Motor neuron (in vitro differentiated cells): ENCODE data around the gene SLC37A1. TPM values are rescaled to one million over a fixed set of nuclear protein-coding genes. Genes with fewer than 3 reads are reported as not detected.

Experiments used
- ATAC-seq, 8 experiments: fragments of 200-7000 bp; cut with Tn5 transposase; replicated peaks in 6 of 8; 2 replicates each; pipeline ENCODE4 v1.8.0; 2021; ENCODE audit warnings: mild to moderate bottlenecking in 8 of 8, moderate library complexity in 8 of 8
- H3K27ac ChIP-seq, 2 donors: fragments of 250-450 bp; sonication (Bioruptor Pico); 2 replicates each; pipeline ENCODE4 v1.9.0; 2021; ENCODE audit warnings: antibody characterized with exemption in 2 of 2, mild to moderate bottlenecking in 2 of 2, moderate library complexity in 1 of 2
- H3K4me1 ChIP-seq, 2 donors: fragments of 250-450 bp; sonication (Bioruptor Pico); replicated peaks in 1 of 2; 2 replicates each; pipeline ENCODE4 v1.6.1; 2021; ENCODE audit warnings: antibody characterized with exemption in 2 of 2, mild to moderate bottlenecking in 2 of 2, moderate library complexity in 1 of 2
- H3K4me3 ChIP-seq, 5 donors: fragments of 250-450 bp; sonication (Bioruptor Pico); 2 replicates each; pipeline ENCODE4 v1.9.0; 2021; ENCODE audit warnings: antibody characterized with exemption in 5 of 5, mild to moderate bottlenecking in 5 of 5, moderate library complexity in 4 of 5
- WGBS, 10 experiments: fragments of 450-650 bp; shearing (Covaris generic); methylation state at CpG; one replicate each; pipeline ENCODE4 v1.0.0; 2022; 5-methylcytosine and 5-hydroxymethylcytosine counted together
- in situ Hi-C, 9 experiments: fragments of 400-800 bp; cut with MboI; loops; one replicate each; pipeline ENCODE4 v1.15.0; 2021; ENCODE audit warnings: low sequenced_read_pairs in 9 of 9, low pct_unique_long_range_greater_than_20kb in 2 of 9; ENCODE audit not compliant: unreplicated experiment in 9 of 9
- total RNA-seq, 8 experiments: library from RNA; unstranded; fragments of 300-600 nt; gene quantifications; 2 replicates each; pipeline versions ENCODE4 v1.2.3 to v1.2.4, GENCODE V29; 2022

SLC37A1 gene
- total RNA-seq, 8 experiments from 2014 or later: 0.71 to 49.0 (median 14.1) TPM

- no peak overlapping the region for H3K27ac ChIP-seq
- peaks cover 0 to 22% of the 10 kb centered on the region in 2 donors for H3K4me1 ChIP-seq
- 29 to 100% (median 75%) methylated on average over 1 to 12 of the region's 14 CpGs; no CpG with 5 or more reads in 2 of the 10 experiments for WGBS, 10 experiments
- in situ Hi-C loops: no loop called here
- peak in 3 of 8 experiments; percentile 7 to 34 (median 18) for ATAC-seq
- no peak overlapping the region for H3K4me3 ChIP-seq
Observed at GRCh38 chr21:42563686-42564085, 50.0 kb downstream of the SLC37A1 start.

- in situ Hi-C loops: no loop called here
- Histone ChIP-seq H3K4me3 (no peak overlapping the region), H3K27ac (no peak overlapping the region), H3K4me1 (peaks cover 0 to 22% of the 10 kb centered on the region in 2 donors)
- ATAC-seq: no peak
- WGBS, 10 experiments: 53 to 93% (median 75%) methylated on average over 3 to 6 of the region's 17 CpGs; no CpG with 5 or more reads in 7 of the 10 experiments
Observed at GRCh38 chr21:42564561-42564971, 50.9 kb downstream of the SLC37A1 start.

GRCh38 chr21:42565206-42565810 lies 51.7 kb downstream of the SLC37A1 start:
- Histone ChIP-seq H3K4me3 (no peak overlapping the region), H3K27ac (no peak overlapping the region), H3K4me1 (peaks cover under 1 to 23% of the 10 kb centered on the region in 2 donors)
- WGBS, 10 experiments: 20 to 89% (median 85%) methylated on average over 1 to 5 of the region's 16 CpGs; no CpG with 5 or more reads in 7 of the 10 experiments
- no peak for ATAC-seq
- in situ Hi-C loops: no loop called here

GRCh38 chr21:42565886-42566523 lies 52.4 kb downstream of the SLC37A1 start:
- no peak overlapping the region for H3K4me3 ChIP-seq
- peaks cover 6 to 28% of the 10 kb centered on the region in 2 donors for H3K4me1 ChIP-seq
- in situ Hi-C loops: no loop called here
- ATAC-seq: no peak
- 17 to 100% (median 83%) methylated on average over 1 to 10 of the region's 13 CpGs; no CpG with 5 or more reads in 3 of the 10 experiments for WGBS, 10 experiments
- H3K27ac ChIP-seq: no peak overlapping the region

GRCh38 chr21:42566524-42567213 lies 53.0 kb downstream of the SLC37A1 start:
- Histone ChIP-seq H3K27ac (no peak overlapping the region), H3K4me1 (peaks cover 13 to 35% of the 10 kb centered on the region in 2 donors), H3K4me3 (no peak overlapping the region)
- WGBS, 10 experiments: 0 to 92% (median 87%) methylated on average over 1 to 12 of the region's 16 CpGs; no CpG with 5 or more reads in 5 of the 10 experiments
- in situ Hi-C loops: no loop called here
- no peak for ATAC-seq

GRCh38 chr21:42567214-42567555 lies 53.5 kb downstream of the SLC37A1 start:
- 15 to 98% (median 78%) methylated on average over 1 to 7 of the region's 10 CpGs; no CpG with 5 or more reads in 4 of the 10 experiments for WGBS, 10 experiments
- H3K4me3 ChIP-seq: no peak overlapping the region
- no peak for ATAC-seq
- no peak overlapping the region for H3K27ac ChIP-seq
- in situ Hi-C loops: no loop called here
- peaks cover 18 to 38% of the 10 kb centered on the region in 2 donors for H3K4me1 ChIP-seq

- H3K27ac ChIP-seq: no peak overlapping the region
- H3K4me3 ChIP-seq: no peak overlapping the region
- in situ Hi-C loops: no loop called here
- WGBS, 10 experiments: 6 to 89% (median 71%) methylated on average over 1 to 13 of the region's 14 CpGs; no CpG with 5 or more reads in 1 of the 10 experiments
- H3K4me1 ChIP-seq: peaks cover 18 to 39% of the 10 kb centered on the region in 2 donors
- no peak for ATAC-seq
Observed at GRCh38 chr21:42567861-42568260, 54.2 kb downstream of the SLC37A1 start.

GRCh38 chr21:42568376-42568775 lies 54.7 kb downstream of the SLC37A1 start:
- in situ Hi-C loops: no loop called here
- H3K4me3 ChIP-seq: no peak overlapping the region

GRCh38 chr21:42568866-42569731 lies 55.4 kb downstream of the SLC37A1 start:
- in situ Hi-C loops: no loop called here
- peaks cover 18 to 27% of the 10 kb centered on the region in 2 donors for H3K4me1 ChIP-seq
- H3K27ac ChIP-seq: no peak overlapping the region
- ATAC-seq: no peak
- no peak overlapping the region for H3K4me3 ChIP-seq
- WGBS, 10 experiments: 33 to 100% (median 73%) methylated on average over 2 to 11 of the region's 35 CpGs; no CpG with 5 or more reads in 4 of the 10 experiments

More at GRCh38 chr21:42568376-42568775, 54.7 kb downstream of the SLC37A1 start:
- Histone ChIP-seq H3K4me1 (peaks cover 18 to 34% of the 10 kb centered on the region in 2 donors), H3K27ac (no peak overlapping the region)
- 25 to 100% (median 94%) methylated on average over 1 to 9 of the region's 19 CpGs; no CpG with 5 or more reads in 3 of the 10 experiments for WGBS, 10 experiments
- no peak for ATAC-seq

- in situ Hi-C loops: no loop called here
- Histone ChIP-seq H3K4me3 (no peak overlapping the region), H3K4me1 (peaks cover 18 to 21% of the 10 kb centered on the region in 2 donors), H3K27ac (no peak overlapping the region)
- 67 to 87% methylated on average over 3 to 10 of the region's 31 CpGs; no CpG with 5 or more reads in 8 of the 10 experiments for WGBS, 10 experiments
- ATAC-seq: peak in 2 of 8 experiments; percentile 7 to 10
Observed at GRCh38 chr21:42569732-42570301, 56.2 kb downstream of the SLC37A1 start.

GRCh38 chr21:42570362-42570761 lies 56.7 kb downstream of the SLC37A1 start:
- Histone ChIP-seq H3K4me3 (no peak overlapping the region), H3K4me1 (peaks cover 18 to 21% of the 10 kb centered on the region in 2 donors), H3K27ac (no peak overlapping the region)
- no peak for ATAC-seq
- WGBS, 10 experiments: 33 to 100% (median 90%) methylated on average over 1 to 6 of the region's 9 CpGs; no CpG with 5 or more reads in 5 of the 10 experiments
- in situ Hi-C loops: no loop called here

- in situ Hi-C loops: no loop called here
- ATAC-seq: peak in 5 of 8 experiments; percentile 93 to 96 (median 96)
- H3K27ac ChIP-seq: peak overlapping the region in 1 of 2 donors; percentile 39
- WGBS, 10 experiments: 20 to 80% (median 46%) methylated on average over 4 to 12 of the region's 20 CpGs; no CpG with 5 or more reads in 4 of the 10 experiments
- H3K4me3 ChIP-seq: no peak overlapping the region
- peaks cover 18 to 21% of the 10 kb centered on the region in 2 donors for H3K4me1 ChIP-seq
Observed at GRCh38 chr21:42570841-42571387, 57.3 kb downstream of the SLC37A1 start.
